Panc1 (cell line): ENCODE measurements around the gene TNFRSF11A. TPM values are rescaled to one million over a fixed set of nuclear protein-coding genes. Genes with fewer than 3 reads are reported as not detected.

Experiments used
- ATAC-seq: fragments of 200-7000 bp; cut with Tn5 transposase; 2 replicates; pipeline ENCODE4 v1.9.1; 2020; ENCODE audit warnings: mild to moderate bottlenecking, moderate library complexity
- BruUV-seq: library from RNA; stranded (reverse); fragments of 400-500 nt; replicated peaks from 2 replicates; lab custom pipeline; 2021; lab: Mats Ljungman, UMichigan
- CTCF ChIA-PET: fragments of 300-600 bp; sonication (Branson Sonifier 250); formaldehyde crosslinking; loops from one replicate; lab custom pipeline; 2022; ENCODE audit warnings: antibody characterized with exemption; lab: Charles Lee
- POLR2A ChIA-PET: fragments of 300-600 bp; sonication (Branson Sonifier 250); formaldehyde crosslinking; loops from one replicate; lab custom pipeline; 2022; ENCODE audit warnings: antibody characterized with exemption; lab: Charles Lee
- DNase-seq: peaks from one replicate; pipeline ENCODE4 v3.0.0-alpha.2; 2010; ENCODE audit warnings: low read depth, low spot score
- H3K27ac ChIP-seq: 2 replicates; pipeline ENCODE4 v1.5.1; 2011; ENCODE audit warnings: mild to moderate bottlenecking, low read length, inconsistent platforms
- H3K27me3 ChIP-seq: fragments of 200-500 bp; sonication (Bioruptor generic); 2 replicates; pipeline ENCODE4 v1.6.0; 2014; ENCODE audit warnings: low read length, inconsistent platforms; ENCODE audit not compliant: control insufficient read depth, insufficient read depth
- H3K36me3 ChIP-seq: fragments of 200-500 bp; sonication (Bioruptor generic); 2 replicates; pipeline ENCODE4 v1.5.1; 2014; ENCODE audit warnings: inconsistent platforms, mild to moderate bottlenecking, low read length, moderate library complexity; ENCODE audit not compliant: control insufficient read depth, insufficient read depth
- H3K4me1 ChIP-seq: 2 replicates; pipeline ENCODE4 v1.5.1; 2011; ENCODE audit warnings: inconsistent platforms, mild to moderate bottlenecking, low read length, moderate library complexity; ENCODE audit not compliant: control insufficient read depth, insufficient read depth
- H3K4me3 ChIP-seq, 2 experiments: 2 replicates each; pipeline ENCODE4 v1.5.1; 2011 to 2012; ENCODE audit warnings: low read depth in 2 of 2, low read length in 2 of 2, mild to moderate bottlenecking in 2 of 2, inconsistent platforms in 1 of 2, moderate library complexity in 1 of 2
- H3K9me3 ChIP-seq: fragments of 200-500 bp; sonication (Bioruptor generic); 2 replicates; pipeline ENCODE4 v1.5.1; 2014; ENCODE audit warnings: low read depth, mild to moderate bottlenecking, inconsistent platforms, low read length, moderate library complexity; ENCODE audit not compliant: control insufficient read depth, insufficient read depth
- POLR2AphosphoS5 ChIP-seq: IDR thresholded peaks from 2 replicates; pipeline ENCODE4 v1.6.1; 2012; ENCODE audit warnings: mild to moderate bottlenecking, low read depth, low read length, moderate library complexity
- SIN3A ChIP-seq: IDR thresholded peaks from 2 replicates; pipeline ENCODE4 v1.6.1; 2012; ENCODE audit warnings: low read depth, mild to moderate bottlenecking, low read length, moderate library complexity, borderline replicate concordance; ENCODE audit not compliant: insufficient read depth
- TCF7L2 ChIP-seq: IDR thresholded peaks from 2 replicates; pipeline ENCODE4 v1.6.1; 2011; ENCODE audit warnings: mild to moderate bottlenecking, low read depth, low read length, inconsistent platforms
- in situ Hi-C: cut with HindIII; loops from 2 replicates; pipeline ENCODE4 v1.10.0; 2016; ENCODE audit warnings: low sequenced_read_pairs, low pct_unique_long_range_greater_than_20kb
- intact Hi-C: fragments of 100-400 bp; cut with micrococcal nuclease; formaldehyde crosslinking; loops from one replicate; pipeline ENCODE4 v1.10.0; 2022; ENCODE audit not compliant: unreplicated experiment
- total RNA-seq: library from RNA; stranded (reverse); gene quantifications from one replicate; pipeline ENCODE4 v1.2.1, GENCODE V29; 2021; ENCODE audit not compliant: unreplicated experiment
- TF ChIP-seq, protein P1 (sequence below): fragments of 450-650 bp; IDR thresholded peaks from 2 replicates; pipeline ENCODE4 v1.5.1; 2017; ENCODE audit warnings: mild to moderate bottlenecking
- TF ChIP-seq, protein P2 (sequence below), 2 experiments: IDR thresholded peaks; 2 replicates each; pipeline ENCODE4 v1.6.1; 2011 to 2012; ENCODE audit warnings: low read depth in 2 of 2, control low read depth in 1 of 2, low read length in 1 of 2, mild to moderate bottlenecking in 1 of 2, moderate library complexity in 1 of 2; ENCODE audit not compliant: insufficient read depth in 1 of 2

Gene TNFRSF11A
- total RNA-seq, 1 experiment from 2014 or later: 14.1 TPM

GRCh38 chr18:62332431-62332830, 7.3 kb downstream of the TNFRSF11A start:
- H3K9me3 ChIP-seq: no peaks in the 10 kb centered on the region
- BruUV-seq: no TSS peak
- in situ Hi-C loops (no loop called here), intact Hi-C loops (loop anchor here (10.0 kb wide), 1 partner anchor 192 kb away; the partner anchor contains the start of gene ZCCHC2)
- no peak for TF ChIP-seq SIN3A
- TF ChIP-seq, protein P1, sequence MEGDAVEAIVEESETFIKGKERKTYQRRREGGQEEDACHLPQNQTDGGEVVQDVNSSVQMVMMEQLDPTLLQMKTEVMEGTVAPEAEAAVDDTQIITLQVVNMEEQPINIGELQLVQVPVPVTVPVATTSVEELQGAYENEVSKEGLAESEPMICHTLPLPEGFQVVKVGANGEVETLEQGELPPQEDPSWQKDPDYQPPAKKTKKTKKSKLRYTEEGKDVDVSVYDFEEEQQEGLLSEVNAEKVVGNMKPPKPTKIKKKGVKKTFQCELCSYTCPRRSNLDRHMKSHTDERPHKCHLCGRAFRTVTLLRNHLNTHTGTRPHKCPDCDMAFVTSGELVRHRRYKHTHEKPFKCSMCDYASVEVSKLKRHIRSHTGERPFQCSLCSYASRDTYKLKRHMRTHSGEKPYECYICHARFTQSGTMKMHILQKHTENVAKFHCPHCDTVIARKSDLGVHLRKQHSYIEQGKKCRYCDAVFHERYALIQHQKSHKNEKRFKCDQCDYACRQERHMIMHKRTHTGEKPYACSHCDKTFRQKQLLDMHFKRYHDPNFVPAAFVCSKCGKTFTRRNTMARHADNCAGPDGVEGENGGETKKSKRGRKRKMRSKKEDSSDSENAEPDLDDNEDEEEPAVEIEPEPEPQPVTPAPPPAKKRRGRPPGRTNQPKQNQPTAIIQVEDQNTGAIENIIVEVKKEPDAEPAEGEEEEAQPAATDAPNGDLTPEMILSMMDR: no peak
- TF ChIP-seq, protein P2, sequence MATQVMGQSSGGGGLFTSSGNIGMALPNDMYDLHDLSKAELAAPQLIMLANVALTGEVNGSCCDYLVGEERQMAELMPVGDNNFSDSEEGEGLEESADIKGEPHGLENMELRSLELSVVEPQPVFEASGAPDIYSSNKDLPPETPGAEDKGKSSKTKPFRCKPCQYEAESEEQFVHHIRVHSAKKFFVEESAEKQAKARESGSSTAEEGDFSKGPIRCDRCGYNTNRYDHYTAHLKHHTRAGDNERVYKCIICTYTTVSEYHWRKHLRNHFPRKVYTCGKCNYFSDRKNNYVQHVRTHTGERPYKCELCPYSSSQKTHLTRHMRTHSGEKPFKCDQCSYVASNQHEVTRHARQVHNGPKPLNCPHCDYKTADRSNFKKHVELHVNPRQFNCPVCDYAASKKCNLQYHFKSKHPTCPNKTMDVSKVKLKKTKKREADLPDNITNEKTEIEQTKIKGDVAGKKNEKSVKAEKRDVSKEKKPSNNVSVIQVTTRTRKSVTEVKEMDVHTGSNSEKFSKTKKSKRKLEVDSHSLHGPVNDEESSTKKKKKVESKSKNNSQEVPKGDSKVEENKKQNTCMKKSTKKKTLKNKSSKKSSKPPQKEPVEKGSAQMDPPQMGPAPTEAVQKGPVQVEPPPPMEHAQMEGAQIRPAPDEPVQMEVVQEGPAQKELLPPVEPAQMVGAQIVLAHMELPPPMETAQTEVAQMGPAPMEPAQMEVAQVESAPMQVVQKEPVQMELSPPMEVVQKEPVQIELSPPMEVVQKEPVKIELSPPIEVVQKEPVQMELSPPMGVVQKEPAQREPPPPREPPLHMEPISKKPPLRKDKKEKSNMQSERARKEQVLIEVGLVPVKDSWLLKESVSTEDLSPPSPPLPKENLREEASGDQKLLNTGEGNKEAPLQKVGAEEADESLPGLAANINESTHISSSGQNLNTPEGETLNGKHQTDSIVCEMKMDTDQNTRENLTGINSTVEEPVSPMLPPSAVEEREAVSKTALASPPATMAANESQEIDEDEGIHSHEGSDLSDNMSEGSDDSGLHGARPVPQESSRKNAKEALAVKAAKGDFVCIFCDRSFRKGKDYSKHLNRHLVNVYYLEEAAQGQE (IDR thresholded peaks at IDR 0.05; ENCODE audit: insufficient read depth in 1 of 2, low read depth in 2 of 2, low read length in 1 of 2): no peak
- no peak for TF ChIP-seq POLR2AphosphoS5
- TF ChIP-seq TCF7L2: no peak
- peak overlapping the region in 1 of 2 experiments; percentile 30; a peak in 2 of 4 replicates for H3K4me3 ChIP-seq
- ATAC-seq (no peak), DNase-seq (no peak)
- POLR2A ChIA-PET: no interaction called here
- no peaks in the 10 kb centered on the region for H3K27me3 ChIP-seq
- H3K4me1 ChIP-seq: peaks cover 86% of the 10 kb centered on the region
- peak overlapping the region; percentile 91 for H3K27ac ChIP-seq
- H3K36me3 ChIP-seq: no peaks in the 10 kb centered on the region
- CTCF ChIA-PET: no interaction called here

DNA sequence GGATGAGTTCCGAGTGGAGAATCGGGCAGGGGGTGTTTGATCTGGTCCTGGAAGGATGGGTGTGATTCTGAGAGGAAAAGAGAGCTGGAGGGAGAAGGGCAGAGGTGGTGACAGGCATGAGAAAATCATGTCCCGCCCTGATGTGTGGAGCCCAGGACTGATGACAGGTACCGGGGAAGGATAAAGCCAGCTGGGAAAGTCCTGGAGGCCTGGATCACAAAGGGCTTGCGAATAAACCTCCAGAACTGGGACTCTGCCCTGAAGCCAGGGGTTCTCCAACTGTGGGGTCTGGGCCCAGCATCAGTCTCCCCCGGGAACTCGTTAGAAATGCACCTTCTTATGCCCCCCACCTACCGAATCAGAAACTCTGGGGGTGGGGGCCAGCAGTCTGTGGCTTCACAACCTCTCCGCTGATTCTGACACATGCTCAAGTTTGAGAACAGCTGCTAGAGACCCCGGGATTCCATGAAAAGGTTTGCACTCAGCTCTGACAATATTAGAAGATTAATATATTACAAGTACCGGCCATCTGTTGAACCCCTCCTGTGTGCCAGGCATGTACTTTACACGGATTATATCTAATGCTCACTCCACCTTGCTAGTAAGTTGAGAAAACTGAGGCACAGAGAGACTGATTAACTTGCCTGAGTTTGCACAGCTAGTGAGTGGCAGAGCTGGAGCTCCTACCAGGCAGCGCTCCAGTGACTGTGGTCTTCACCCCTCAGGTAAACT, 8.0 kb downstream of the TNFRSF11A start:
- ChIA-PET POLR2A (no interaction called here), CTCF (no interaction called here)
- in situ Hi-C loops (no loop called here), intact Hi-C loops (loop anchor here (10.0 kb wide), 1 partner anchor 192 kb away; the partner anchor contains the start of gene ZCCHC2)
- BruUV-seq: no TSS peak
- Histone ChIP-seq H3K27ac (peak overlapping the region; percentile 91), H3K36me3 (no peaks in the 10 kb centered on the region), H3K4me3 (peak overlapping the region in 1 of 2 experiments; percentile 30; a peak in 2 of 4 replicates), H3K27me3 (no peaks in the 10 kb centered on the region), H3K4me1 (peaks cover 87% of the 10 kb centered on the region), H3K9me3 (no peaks in the 10 kb centered on the region)
- TF ChIP-seq TCF7L2 (no peak), SIN3A (no peak), POLR2AphosphoS5 (no peak)
- TF ChIP-seq, protein P1: no peak
- TF ChIP-seq, protein P2 (IDR thresholded peaks at IDR 0.05; ENCODE audit: insufficient read depth in 1 of 2, low read depth in 2 of 2, low read length in 1 of 2): no peak
- no peak for DNase-seq
- ATAC-seq: no peak
